Activated naive CD8-positive, alpha-beta T cell treated with anti-CD3 and anti-CD28 coated beads for 36 hours (primary cell): Measurements from ENCODE around the gene ARPP19. TPM values are rescaled to one million over a fixed set of nuclear protein-coding genes. Genes with fewer than 3 reads are reported as not detected.
"Not testable (repeated sequence)": the region's sequence is repeated elsewhere in the genome, so short reads cannot be mapped to it uniquely, and the experiment has no call there.

Experiments used
- DNase-seq: peaks from one replicate; pipeline ENCODE4 v3.0.0; 2021
- H3K27ac Mint-ChIP-seq: one replicate; pipeline ENCODE4 v1.8.0; 2022; ENCODE audit warnings: mild to moderate bottlenecking, moderate library complexity, mixed read lengths
- H3K27me3 Mint-ChIP-seq: one replicate; pipeline ENCODE4 v1.8.0; 2022; ENCODE audit warnings: mild to moderate bottlenecking, mixed read lengths
- H3K36me3 Mint-ChIP-seq: one replicate; pipeline ENCODE4 v1.8.0; 2021; ENCODE audit warnings: mild to moderate bottlenecking, mixed read lengths
- H3K4me1 Mint-ChIP-seq: one replicate; pipeline ENCODE4 v1.8.0; 2021; ENCODE audit warnings: mixed read lengths
- H3K4me3 Mint-ChIP-seq: one replicate; pipeline ENCODE4 v1.8.0; 2022; ENCODE audit warnings: mild to moderate bottlenecking, moderate library complexity, mixed read lengths
- H3K9me3 Mint-ChIP-seq: one replicate; pipeline ENCODE4 v1.8.0; 2022; ENCODE audit warnings: mixed read lengths
- total RNA-seq, 2 experiments: library from RNA; stranded (reverse); gene quantifications; one replicate each; pipeline ENCODE4 v1.2.3, GENCODE V29; 2021

ARPP19 gene
- total RNA-seq: 100 to 1,000 TPM; 186 to 190 TPM

- peak within 1 kb of the TSS; percentile 96 for H3K27ac Mint-ChIP-seq
- H3K36me3 Mint-ChIP-seq: peaks cover 23% of the 10 kb centered on the region
- peaks cover 26% of the 10 kb centered on the region for H3K4me1 Mint-ChIP-seq
- DNase-seq: peak; percentile 86
- H3K27me3 Mint-ChIP-seq: no peaks in the 10 kb centered on the region
- no peaks in the 10 kb centered on the region for H3K9me3 Mint-ChIP-seq
- peak within 1 kb of the TSS; percentile 91 for H3K4me3 Mint-ChIP-seq
Observed at GRCh38 chr15:52568601-52569585, at the start of gene ARPP19. Gene ARPP19, minus strand, starts transcription at chr15:52569030. Its CDS starts 138 bp downstream, at chr15:52568892.

GRCh38 chr15:52617026-52617425, 48.2 kb upstream of the ARPP19 start:
- H3K27me3 Mint-ChIP-seq: no peaks in the 10 kb centered on the region
- no peaks in the 10 kb centered on the region for H3K9me3 Mint-ChIP-seq
- peaks cover 2% of the 10 kb centered on the region for H3K36me3 Mint-ChIP-seq
- no peak for DNase-seq
- H3K4me3 Mint-ChIP-seq: no peak overlapping the region
- H3K27ac Mint-ChIP-seq: no peak overlapping the region
- H3K4me1 Mint-ChIP-seq: peaks cover 5% of the 10 kb centered on the region

GRCh38 chr15:52615302-52615701, 46.5 kb upstream of the ARPP19 start:
- Mint-ChIP-seq H3K36me3 (no peaks in the 10 kb centered on the region), H3K4me3 (no peak overlapping the region), H3K27ac (no peak overlapping the region), H3K4me1 (peaks cover 1% of the 10 kb centered on the region), H3K27me3 (no peaks in the 10 kb centered on the region), H3K9me3 (no peaks in the 10 kb centered on the region)
- DNase-seq: no peak

- H3K9me3 Mint-ChIP-seq: no peaks in the 10 kb centered on the region
- H3K27me3 Mint-ChIP-seq: no peaks in the 10 kb centered on the region
- no peaks in the 10 kb centered on the region for H3K36me3 Mint-ChIP-seq
- no peak overlapping the region for H3K27ac Mint-ChIP-seq
- no peak for DNase-seq
- H3K4me3 Mint-ChIP-seq: no peak overlapping the region
- H3K4me1 Mint-ChIP-seq: no peaks in the 10 kb centered on the region
Observed at GRCh38 chr15:52609593-52609992, 40.8 kb upstream of the ARPP19 start.

GRCh38 chr15:52584414-52584813, 15.6 kb upstream of the ARPP19 start:
- Mint-ChIP-seq H3K4me3 (no peak overlapping the region), H3K27ac (no peak overlapping the region), H3K9me3 (no peaks in the 10 kb centered on the region), H3K27me3 (no peaks in the 10 kb centered on the region), H3K4me1 (no peaks in the 10 kb centered on the region), H3K36me3 (no peaks in the 10 kb centered on the region)
- no peak for DNase-seq

GRCh38 chr15:52579852-52580251, 11.0 kb upstream of the ARPP19 start:
- no peaks in the 10 kb centered on the region for H3K27me3 Mint-ChIP-seq
- no peak overlapping the region for H3K4me3 Mint-ChIP-seq
- no peak for DNase-seq
- no peaks in the 10 kb centered on the region for H3K4me1 Mint-ChIP-seq
- no peak overlapping the region for H3K27ac Mint-ChIP-seq
- H3K9me3 Mint-ChIP-seq: no peaks in the 10 kb centered on the region
- H3K36me3 Mint-ChIP-seq: no peaks in the 10 kb centered on the region

GRCh38 chr15:52576692-52577091, 7.9 kb upstream of the ARPP19 start:
- H3K27me3 Mint-ChIP-seq: no peaks in the 10 kb centered on the region
- DNase-seq: no peak
- no peaks in the 10 kb centered on the region for H3K36me3 Mint-ChIP-seq
- H3K4me3 Mint-ChIP-seq: no peak overlapping the region
- no peak overlapping the region for H3K27ac Mint-ChIP-seq
- H3K9me3 Mint-ChIP-seq: no peaks in the 10 kb centered on the region
- H3K4me1 Mint-ChIP-seq: no peaks in the 10 kb centered on the region

GRCh38 chr15:52575573-52575972, 6.7 kb upstream of the ARPP19 start:
- H3K4me1 Mint-ChIP-seq, H3K9me3 Mint-ChIP-seq, H3K27ac Mint-ChIP-seq, H3K27me3 Mint-ChIP-seq, DNase-seq, H3K4me3 Mint-ChIP-seq, H3K36me3 Mint-ChIP-seq: not testable (repeated sequence)

GRCh38 chr15:52575072-52575471, 6.2 kb upstream of the ARPP19 start:
- H3K9me3 Mint-ChIP-seq: no peaks in the 10 kb centered on the region
- H3K27me3 Mint-ChIP-seq: no peaks in the 10 kb centered on the region
- DNase-seq: no peak

GRCh38 chr15:52574623-52575022, 5.8 kb upstream of the ARPP19 start:
- H3K9me3 Mint-ChIP-seq, H3K4me3 Mint-ChIP-seq, H3K36me3 Mint-ChIP-seq, H3K27me3 Mint-ChIP-seq, H3K4me1 Mint-ChIP-seq, H3K27ac Mint-ChIP-seq, DNase-seq: not testable (repeated sequence)

More at GRCh38 chr15:52575072-52575471, 6.2 kb upstream of the ARPP19 start:
- no peaks in the 10 kb centered on the region for H3K4me1 Mint-ChIP-seq
- no peak overlapping the region for H3K4me3 Mint-ChIP-seq
- H3K27ac Mint-ChIP-seq: no peak overlapping the region
- H3K36me3 Mint-ChIP-seq: no peaks in the 10 kb centered on the region

- DNase-seq: peak; percentile 47
- Mint-ChIP-seq H3K36me3 (peaks cover 23% of the 10 kb centered on the region), H3K4me1 (peaks cover 30% of the 10 kb centered on the region), H3K9me3 (no peaks in the 10 kb centered on the region), H3K27me3 (no peaks in the 10 kb centered on the region), H3K4me3 (peak overlapping the region; percentile 91), H3K27ac (peak overlapping the region; percentile 96)
Observed at GRCh38 chr15:52567871-52568600, 794 bp downstream of the ARPP19 start.

- Mint-ChIP-seq H3K4me3 (peak overlapping the region; percentile 91), H3K9me3 (no peaks in the 10 kb centered on the region), H3K27me3 (no peaks in the 10 kb centered on the region), H3K27ac (peak overlapping the region; percentile 42), H3K4me1 (peaks cover 37% of the 10 kb centered on the region), H3K36me3 (peaks cover 28% of the 10 kb centered on the region)
- DNase-seq: no peak
Observed at GRCh38 chr15:52566889-52567288, 1.9 kb downstream of the ARPP19 start.

GRCh38 chr15:52565417-52566358, 3.1 kb downstream of the ARPP19 start:
- Mint-ChIP-seq H3K36me3 (peaks cover 30% of the 10 kb centered on the region), H3K4me1 (peaks cover 40% of the 10 kb centered on the region), H3K27ac (peak overlapping the region; percentile 20)
- not testable (repeated sequence) for H3K27me3 Mint-ChIP-seq, DNase-seq, H3K9me3 Mint-ChIP-seq, H3K4me3 Mint-ChIP-seq

- DNase-seq: no peak
- H3K4me1 Mint-ChIP-seq: peaks cover 51% of the 10 kb centered on the region
- no peaks in the 10 kb centered on the region for H3K9me3 Mint-ChIP-seq
Observed at GRCh38 chr15:52563501-52564060, 5.2 kb downstream of the ARPP19 start.

More at GRCh38 chr15:52563501-52564060, 5.2 kb downstream of the ARPP19 start:
- H3K4me3 Mint-ChIP-seq: no peak overlapping the region
- H3K27me3 Mint-ChIP-seq: no peaks in the 10 kb centered on the region
- H3K27ac Mint-ChIP-seq: no peak overlapping the region
- H3K36me3 Mint-ChIP-seq: peaks cover 44% of the 10 kb centered on the region
